Adrenal gland (tissue), 5 donors: ENCODE measurements around the gene SLC46A3.
A peak's percentile ranks its signal among the peaks of the same experiment; 100 is the strongest.

Source experiments
- POLR2A ChIP-seq, 2 donors: fragments of 450-650 bp; IDR thresholded peaks; one replicate each; pipeline ENCODE4 v1.6.1; 2017; ENCODE audit warnings: antibody characterized with exemption in 2 of 2, mild to moderate bottlenecking in 2 of 2, moderate library complexity in 1 of 2
- TF ChIP-seq, protein P1 (sequence below), 6 experiments: fragments of 450-650 bp in 4 of 6; fragments of 200-600 bp in 2 of 6; sonication (generic) in 1 of 6; IDR thresholded peaks; 1 replicate in 5 of 6; 2 replicates in 1 of 6; pipeline versions ENCODE4 v1.5.1 to v1.8.0; 2016 to 2021; ENCODE audit warnings: antibody characterized with exemption in 6 of 6, mild to moderate bottlenecking in 2 of 6, moderate library complexity in 1 of 6
- donor health status: DM: no; HTN: no; CAD: no.

DNA sequence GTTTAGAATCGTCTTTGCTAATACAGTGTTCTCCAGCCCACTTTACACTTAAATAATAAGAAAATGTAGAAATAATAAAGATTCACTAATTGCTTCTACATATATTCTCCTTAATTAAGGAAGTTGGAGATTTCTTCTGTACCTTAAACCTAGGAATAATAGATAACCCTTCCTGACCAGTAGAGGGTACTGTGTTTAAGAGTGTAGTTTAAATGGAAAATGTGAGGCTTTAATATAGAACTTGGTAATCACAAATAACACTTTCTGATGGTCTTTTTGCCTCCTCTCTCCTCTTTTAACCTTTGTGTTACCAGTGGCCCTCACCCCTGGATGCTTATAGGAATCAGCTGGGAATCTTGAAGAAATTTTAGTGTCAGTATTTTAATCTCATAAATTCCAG is 39.1 kb downstream of the SLC46A3 start:
- TF ChIP-seq, protein P1, sequence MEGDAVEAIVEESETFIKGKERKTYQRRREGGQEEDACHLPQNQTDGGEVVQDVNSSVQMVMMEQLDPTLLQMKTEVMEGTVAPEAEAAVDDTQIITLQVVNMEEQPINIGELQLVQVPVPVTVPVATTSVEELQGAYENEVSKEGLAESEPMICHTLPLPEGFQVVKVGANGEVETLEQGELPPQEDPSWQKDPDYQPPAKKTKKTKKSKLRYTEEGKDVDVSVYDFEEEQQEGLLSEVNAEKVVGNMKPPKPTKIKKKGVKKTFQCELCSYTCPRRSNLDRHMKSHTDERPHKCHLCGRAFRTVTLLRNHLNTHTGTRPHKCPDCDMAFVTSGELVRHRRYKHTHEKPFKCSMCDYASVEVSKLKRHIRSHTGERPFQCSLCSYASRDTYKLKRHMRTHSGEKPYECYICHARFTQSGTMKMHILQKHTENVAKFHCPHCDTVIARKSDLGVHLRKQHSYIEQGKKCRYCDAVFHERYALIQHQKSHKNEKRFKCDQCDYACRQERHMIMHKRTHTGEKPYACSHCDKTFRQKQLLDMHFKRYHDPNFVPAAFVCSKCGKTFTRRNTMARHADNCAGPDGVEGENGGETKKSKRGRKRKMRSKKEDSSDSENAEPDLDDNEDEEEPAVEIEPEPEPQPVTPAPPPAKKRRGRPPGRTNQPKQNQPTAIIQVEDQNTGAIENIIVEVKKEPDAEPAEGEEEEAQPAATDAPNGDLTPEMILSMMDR (IDR thresholded peaks at IDR 0.05): peak; percentile 16 to 53 (median 34)
- TF ChIP-seq POLR2A (IDR thresholded peaks at IDR 0.05): no peak
